HG03354 (cell line): ENCODE results near the gene PCDHB12.

ENCODE experiments used
- ATAC-seq: cut with Tn5 transposase; IDR thresholded peaks from one replicate; pipeline ENCODE4 v1.9.1; 2021; ENCODE audit warnings: mild to moderate bottlenecking; ENCODE audit not compliant: unreplicated experiment, poor library complexity, severe bottlenecking

PCDHB12 gene

GRCh38 chr5:141258948-141259347 lies 50.4 kb downstream of the PCDHB12 start:
- no peak for ATAC-seq

- no peak for ATAC-seq
These were observed 52.1 kb downstream of the PCDHB12 start for GRCh38 chr5:141260458-141261237.

GRCh38 chr5:141261238-141261546 lies 52.7 kb downstream of the PCDHB12 start:
- no peak for ATAC-seq
